ENCODE measurements around the gene BPIFB2.

GRCh38 chr20:33025318-33025876 lies 17.9 kb downstream of the BPIFB2 start:
- TF ChIP-seq CTCF (IDR thresholded peaks at IDR 0.05) (no peak), MXI1 (IDR thresholded peaks at IDR 0.05; ENCODE audit: low read depth, low read length) (no peak), NFIC (IDR thresholded peaks at IDR 0.05; ENCODE audit: borderline replicate concordance) (no peak), FOXJ3 (CRISPR knock-in tag; IDR thresholded peaks at IDR 0.05) (no peak)

All from SK-N-SH (cell line).